Muscle layer of colon (tissue), 2 donors: ENCODE measurements around the gene SEMA3A.
A peak's percentile ranks its signal among the peaks of the same experiment; 100 is the strongest.

Source experiments
- H3K27ac ChIP-seq: one replicate; pipeline ENCODE4 v1.7.0; 2013; ENCODE audit warnings: low read depth, mild to moderate bottlenecking, low read length, moderate library complexity
- H3K27me3 ChIP-seq, 2 donors: one replicate each; pipeline ENCODE4 v1.7.0; 2013; ENCODE audit warnings: low read length in 2 of 2, mild to moderate bottlenecking in 2 of 2; ENCODE audit not compliant: insufficient read depth in 2 of 2, control insufficient read depth in 1 of 2
- H3K36me3 ChIP-seq: one replicate; pipeline ENCODE4 v1.7.0; 2013; ENCODE audit warnings: mild to moderate bottlenecking, low read length; ENCODE audit not compliant: insufficient read depth
- H3K4me1 ChIP-seq: one replicate; pipeline ENCODE4 v1.7.0; 2013; ENCODE audit warnings: mild to moderate bottlenecking, low read length; ENCODE audit not compliant: insufficient read depth
- H3K4me3 ChIP-seq, 2 donors: one replicate each; pipeline ENCODE4 v1.7.0; 2013; ENCODE audit warnings: low read length in 2 of 2, low read depth in 1 of 2, mild to moderate bottlenecking in 1 of 2, moderate library complexity in 1 of 2
- H3K9ac ChIP-seq: one replicate; pipeline ENCODE4 v1.7.0; 2013; ENCODE audit warnings: low read length
- H3K9me3 ChIP-seq: one replicate; pipeline ENCODE4 v1.7.0; 2013; ENCODE audit warnings: mild to moderate bottlenecking, low read length
- donor health status: abdominal sarcoma.
- donor health status: Adenocarcinoma of cecum.

SEMA3A gene

DNA sequence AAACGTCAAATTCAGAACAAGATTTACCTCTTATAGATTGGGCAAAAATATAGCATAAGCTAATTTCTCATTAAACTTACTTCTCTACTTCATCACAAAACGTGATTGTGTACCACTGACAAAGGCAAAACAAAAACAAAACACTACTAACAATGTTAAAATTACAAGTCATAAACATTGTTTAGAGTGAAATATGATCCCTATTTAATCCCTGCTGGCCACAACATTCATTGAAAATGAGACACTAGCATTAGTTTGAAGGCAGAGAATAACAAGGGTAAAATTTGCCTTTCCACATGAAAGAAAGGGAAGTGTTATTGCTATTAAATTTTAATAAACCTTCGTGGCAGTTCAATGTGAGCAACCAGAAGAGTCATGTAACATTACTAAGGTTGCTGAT lies 45.0 kb downstream of the SEMA3A start:
- Histone ChIP-seq H3K27ac (no peak overlapping the region), H3K27me3 (no peaks in the 10 kb centered on the region), H3K4me3 (no peak overlapping the region), H3K9ac (no peak overlapping the region), H3K9me3 (no peaks in the 10 kb centered on the region), H3K4me1 (peaks cover 23% of the 10 kb centered on the region), H3K36me3 (no peaks in the 10 kb centered on the region)

DNA sequence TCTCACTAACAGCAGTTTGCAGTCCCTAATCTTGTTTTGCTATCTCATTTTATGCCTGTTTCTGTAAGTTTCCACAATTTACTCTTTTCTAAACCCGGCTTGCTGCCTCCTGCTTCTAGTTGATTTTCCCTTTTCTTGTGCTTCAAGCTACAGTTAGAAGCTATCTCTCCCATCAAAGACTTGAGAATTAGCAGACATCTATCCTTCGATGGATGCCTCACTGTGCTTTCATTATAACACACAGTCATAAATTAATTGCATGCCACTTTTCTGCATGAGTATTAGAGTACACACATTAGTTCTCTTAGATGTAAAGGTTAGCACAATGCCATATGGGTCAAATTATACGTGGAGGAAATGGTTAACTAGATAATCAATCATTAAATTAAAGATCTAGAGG lies 48.7 kb downstream of the SEMA3A start:
- H3K4me3 ChIP-seq, result no peak overlapping the region
- no peaks in the 10 kb centered on the region for H3K9me3 ChIP-seq
- H3K27ac ChIP-seq, result no peak overlapping the region
- H3K9ac ChIP-seq, result no peak overlapping the region
- H3K27me3 ChIP-seq, result no peaks in the 10 kb centered on the region
- no peaks in the 10 kb centered on the region for H3K36me3 ChIP-seq
- peaks cover 23% of the 10 kb centered on the region for H3K4me1 ChIP-seq

DNA sequence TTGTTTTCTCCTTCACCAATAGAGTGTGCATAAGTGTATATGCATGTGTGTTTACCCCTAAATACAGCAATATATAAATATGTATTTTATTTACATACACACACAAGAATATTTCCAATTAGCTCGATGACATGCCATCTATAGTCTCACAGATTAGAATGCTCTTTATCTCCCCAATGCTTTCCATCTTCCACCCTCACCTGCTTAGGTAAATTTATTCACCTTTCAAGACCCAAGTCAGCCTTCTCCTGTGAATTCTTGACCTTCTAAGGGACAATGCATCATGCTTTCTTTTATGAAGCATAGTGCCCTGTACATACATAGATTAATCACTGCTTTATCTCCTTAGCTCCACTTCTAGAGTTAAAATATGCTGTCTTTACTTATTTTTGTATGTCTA lies 49.7 kb downstream of the SEMA3A start:
- Histone ChIP-seq H3K4me3 (no peak overlapping the region), H3K4me1 (peaks cover 23% of the 10 kb centered on the region), H3K36me3 (no peaks in the 10 kb centered on the region)

DNA sequence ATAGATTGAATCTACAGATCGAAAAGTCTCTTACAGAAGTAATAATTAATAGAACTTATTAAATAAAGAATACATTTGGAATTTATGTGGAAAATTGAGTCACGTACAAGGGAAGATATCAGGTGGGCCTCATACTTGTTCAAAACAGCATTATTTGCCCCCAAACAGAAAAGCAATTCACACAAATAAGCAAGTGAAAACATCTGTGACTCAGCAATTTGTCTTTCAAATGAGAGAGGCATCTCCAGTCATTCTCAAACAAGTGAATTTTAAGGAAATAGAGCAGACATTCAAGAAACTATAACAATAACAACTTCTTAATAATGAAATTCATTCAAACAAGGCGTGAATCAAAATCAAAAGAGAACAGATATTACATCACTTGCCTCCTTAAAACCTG lies 50.1 kb downstream of the SEMA3A start:
- no peaks in the 10 kb centered on the region for H3K36me3 ChIP-seq
- no peak overlapping the region for H3K9ac ChIP-seq
- no peak overlapping the region for H3K4me3 ChIP-seq
- no peak overlapping the region for H3K27ac ChIP-seq
- no peaks in the 10 kb centered on the region for H3K27me3 ChIP-seq
- no peaks in the 10 kb centered on the region for H3K9me3 ChIP-seq
- peaks cover 23% of the 10 kb centered on the region for H3K4me1 ChIP-seq

More for the DNA sequence above, 49.7 kb downstream of the SEMA3A start:
- Histone ChIP-seq H3K27ac (no peak overlapping the region), H3K9me3 (no peaks in the 10 kb centered on the region), H3K27me3 (no peaks in the 10 kb centered on the region), H3K9ac (no peak overlapping the region)

DNA sequence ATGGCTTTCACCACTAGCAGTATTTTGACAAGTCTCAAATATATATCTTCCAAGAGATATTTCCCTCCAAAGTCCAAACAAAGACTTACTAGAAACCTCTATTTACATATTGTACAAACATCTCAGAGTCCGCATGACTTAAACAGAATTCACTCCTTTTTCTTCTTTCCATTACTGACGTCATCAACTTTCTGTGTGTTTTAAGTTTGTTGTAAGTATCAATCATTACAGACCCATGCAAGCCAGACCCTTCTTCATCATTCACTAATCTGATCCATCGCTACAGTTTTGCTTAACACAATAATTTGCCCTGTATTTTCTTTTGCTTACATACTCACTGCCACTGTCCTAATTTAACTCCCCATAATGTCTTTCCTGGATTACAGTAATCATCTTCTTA lies 51.9 kb downstream of the SEMA3A start:
- no peak overlapping the region for H3K4me3 ChIP-seq
- H3K27me3 ChIP-seq, result no peaks in the 10 kb centered on the region
- no peaks in the 10 kb centered on the region for H3K9me3 ChIP-seq
- H3K27ac ChIP-seq, result no peak overlapping the region
- peaks cover 25% of the 10 kb centered on the region for H3K4me1 ChIP-seq
- H3K36me3 ChIP-seq, result no peaks in the 10 kb centered on the region
- H3K9ac ChIP-seq, result no peak overlapping the region

DNA sequence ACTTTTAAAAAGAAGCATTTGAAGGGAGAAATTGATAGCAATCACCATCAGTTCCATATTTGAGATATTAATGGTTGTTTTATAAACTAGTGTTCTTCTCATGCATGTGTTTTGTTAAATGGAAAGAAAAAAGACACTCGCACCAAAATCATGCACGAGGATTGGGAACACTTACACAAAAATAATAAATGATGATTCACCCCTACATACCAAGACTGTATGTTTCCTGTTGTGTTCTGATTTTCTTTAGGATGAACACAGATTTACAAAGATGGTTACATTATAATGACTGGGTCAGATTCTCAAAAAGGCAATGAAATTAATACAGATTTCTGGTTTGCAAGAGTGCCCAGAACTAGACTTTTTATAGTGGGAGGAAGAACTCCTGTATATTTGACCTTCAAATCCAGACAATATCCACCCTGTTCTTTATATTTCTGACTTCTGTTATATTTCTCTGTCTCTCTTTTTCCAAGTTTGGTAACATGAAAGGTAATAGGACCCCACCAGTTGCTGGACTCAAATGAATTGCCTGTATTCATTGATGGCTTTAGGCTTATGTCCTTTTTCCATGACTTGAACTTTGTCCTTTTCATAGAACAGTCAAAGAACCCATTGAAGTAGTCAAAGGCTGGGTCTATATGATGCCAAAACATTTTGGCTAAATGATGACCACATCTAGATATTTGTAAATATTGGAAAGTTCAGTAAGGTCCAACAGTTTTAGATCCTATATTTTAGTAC lies 54.4 kb downstream of the SEMA3A start:
- H3K9me3 ChIP-seq, result no peaks in the 10 kb centered on the region
- peak overlapping the region; percentile 21 for H3K27ac ChIP-seq
- H3K36me3 ChIP-seq, result no peaks in the 10 kb centered on the region
- H3K4me3 ChIP-seq, result no peak overlapping the region
- no peak overlapping the region for H3K9ac ChIP-seq
- H3K27me3 ChIP-seq, result no peaks in the 10 kb centered on the region
- peaks cover 15% of the 10 kb centered on the region for H3K4me1 ChIP-seq

DNA sequence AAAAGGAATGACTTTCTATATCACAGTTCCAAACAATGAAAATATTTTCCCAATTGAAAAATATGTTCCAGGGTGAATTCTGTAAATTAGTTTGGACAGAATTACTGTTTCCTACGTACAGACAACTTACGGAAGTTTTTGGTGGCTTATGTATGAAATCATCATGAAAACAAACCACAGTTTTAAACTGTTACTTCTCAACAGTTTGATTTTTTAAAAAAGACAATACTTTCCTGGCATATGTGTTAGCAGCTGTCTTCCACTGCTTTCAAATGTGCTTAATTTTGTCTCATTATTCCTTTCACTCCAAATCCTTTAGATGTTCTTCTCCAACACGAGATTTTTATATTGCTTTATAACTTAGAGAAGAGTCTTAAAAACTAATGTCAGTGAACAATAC lies 56.2 kb downstream of the SEMA3A start:
- Histone ChIP-seq H3K9me3 (no peaks in the 10 kb centered on the region), H3K27ac (no peak overlapping the region), H3K36me3 (no peaks in the 10 kb centered on the region), H3K4me1 (peaks cover 11% of the 10 kb centered on the region), H3K9ac (no peak overlapping the region), H3K4me3 (no peak overlapping the region), H3K27me3 (no peaks in the 10 kb centered on the region)

DNA sequence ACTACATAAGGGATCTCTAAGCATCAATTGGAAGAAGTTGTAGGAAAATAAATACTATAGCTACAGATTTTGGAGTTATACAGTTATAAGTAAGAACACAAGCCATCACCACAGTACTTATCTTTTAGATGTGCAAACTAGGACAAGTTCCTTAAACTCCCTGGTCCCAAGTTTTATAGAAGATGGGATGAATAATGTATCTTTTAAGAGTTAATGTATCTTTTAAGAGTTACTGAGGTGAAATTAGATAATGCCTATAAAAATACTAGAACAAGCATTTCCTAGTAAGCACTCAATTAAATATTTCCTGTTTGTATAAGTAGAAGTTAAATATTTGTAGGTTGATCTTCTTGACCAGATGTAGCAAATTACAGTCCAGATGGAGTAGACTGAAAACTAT lies 56.8 kb downstream of the SEMA3A start:
- Histone ChIP-seq H3K9me3 (no peaks in the 10 kb centered on the region), H3K27me3 (no peaks in the 10 kb centered on the region), H3K9ac (no peak overlapping the region), H3K36me3 (no peaks in the 10 kb centered on the region), H3K4me1 (peaks cover 11% of the 10 kb centered on the region), H3K27ac (no peak overlapping the region), H3K4me3 (no peak overlapping the region)

DNA sequence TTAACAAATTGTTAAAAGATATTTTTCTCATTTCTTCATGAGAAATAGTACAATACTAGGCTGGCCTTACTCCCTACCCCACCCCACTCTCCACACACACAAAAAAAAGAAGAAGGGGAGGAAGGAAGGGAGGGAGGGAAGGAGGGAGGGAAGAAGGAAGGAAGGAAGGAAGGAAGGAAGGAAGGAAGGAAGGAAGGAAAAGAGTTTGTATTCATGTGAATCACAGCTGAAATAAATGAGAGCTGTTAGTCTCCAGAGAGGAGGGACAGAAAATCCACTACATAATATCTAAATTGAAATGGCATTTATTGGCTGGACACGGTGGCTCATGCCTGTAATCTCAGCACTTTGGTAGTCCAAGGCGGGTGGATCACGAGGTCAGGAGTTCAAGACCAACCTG lies 57.8 kb downstream of the SEMA3A start:
- Histone ChIP-seq H3K9ac (no peak overlapping the region), H3K9me3 (no peaks in the 10 kb centered on the region), H3K27ac (no peak overlapping the region), H3K36me3 (no peaks in the 10 kb centered on the region), H3K4me3 (no peak overlapping the region), H3K4me1 (peaks cover 11% of the 10 kb centered on the region), H3K27me3 (no peaks in the 10 kb centered on the region)

DNA sequence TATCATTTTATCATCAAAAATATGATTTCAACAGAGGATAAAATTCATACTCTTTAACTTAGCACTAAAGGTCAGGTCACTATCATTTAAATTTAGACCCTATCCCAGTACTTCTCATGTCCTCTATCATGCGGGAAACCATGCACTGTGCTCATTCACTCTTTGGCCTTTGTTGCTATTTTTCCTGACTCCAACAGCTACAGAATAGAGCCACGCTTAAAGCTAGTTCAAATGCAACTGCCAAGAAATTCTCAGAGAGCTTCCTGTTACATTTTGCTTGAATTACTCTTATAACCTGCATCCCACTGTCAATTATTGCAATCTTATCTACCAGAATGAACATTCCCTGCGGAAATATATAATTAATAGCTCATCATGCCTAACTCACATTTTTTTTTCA lies 58.3 kb downstream of the SEMA3A start:
- Histone ChIP-seq H3K9me3 (no peaks in the 10 kb centered on the region), H3K9ac (no peak overlapping the region), H3K4me3 (no peak overlapping the region), H3K27me3 (no peaks in the 10 kb centered on the region), H3K27ac (no peak overlapping the region), H3K4me1 (peaks cover 11% of the 10 kb centered on the region), H3K36me3 (no peaks in the 10 kb centered on the region)

DNA sequence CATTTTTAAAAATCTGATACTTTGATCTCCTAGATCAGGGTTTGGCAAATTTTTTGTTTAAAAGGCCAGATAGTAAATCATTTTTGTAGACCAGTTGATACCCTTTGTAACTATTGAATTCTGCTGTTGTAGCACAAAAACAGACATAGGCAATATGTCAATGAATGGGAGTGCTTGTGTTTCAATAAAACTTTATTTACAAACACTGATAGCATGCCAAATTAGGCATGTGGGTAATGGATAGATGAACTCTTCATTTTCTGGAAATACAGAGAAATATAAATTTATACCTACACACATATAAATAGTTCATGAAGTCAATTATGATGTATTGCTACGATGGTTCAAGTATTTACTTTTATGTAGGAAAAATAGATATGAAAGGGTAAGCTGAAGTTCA lies 60.4 kb downstream of the SEMA3A start:
- H3K9me3 ChIP-seq, result no peaks in the 10 kb centered on the region
- H3K27ac ChIP-seq, result no peak overlapping the region
- peaks cover 11% of the 10 kb centered on the region for H3K4me1 ChIP-seq
- H3K4me3 ChIP-seq, result no peak overlapping the region
- no peaks in the 10 kb centered on the region for H3K27me3 ChIP-seq
- no peaks in the 10 kb centered on the region for H3K36me3 ChIP-seq
- no peak overlapping the region for H3K9ac ChIP-seq

DNA sequence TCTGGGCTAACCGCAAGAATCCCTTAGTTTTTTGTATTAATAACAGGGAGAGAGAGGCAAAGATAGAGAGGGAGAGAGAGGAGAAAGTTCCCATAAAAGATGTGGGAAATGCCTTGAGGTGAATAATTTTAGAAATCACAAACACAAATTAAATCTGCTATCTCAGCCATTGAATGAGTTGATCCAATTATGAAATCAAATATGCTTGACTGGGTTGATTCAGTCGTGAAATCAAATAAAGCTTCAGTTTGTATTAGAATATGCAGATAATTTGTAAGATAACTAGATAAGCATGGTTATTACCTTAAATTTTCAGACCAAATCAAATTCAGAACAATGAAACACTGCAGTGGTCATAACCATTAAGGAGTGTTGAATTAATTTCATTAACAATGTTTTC lies 68.9 kb downstream of the SEMA3A start:
- Histone ChIP-seq H3K27me3 (no peaks in the 10 kb centered on the region), H3K27ac (no peak overlapping the region), H3K9me3 (no peaks in the 10 kb centered on the region), H3K4me1 (peaks cover 5% of the 10 kb centered on the region), H3K4me3 (no peak overlapping the region), H3K9ac (no peak overlapping the region), H3K36me3 (no peaks in the 10 kb centered on the region)
